Fibroblast of mammary gland (primary cell): ENCODE data around the gene CD300A.

ENCODE experiments used
- DNase-seq: peaks from one replicate; pipeline ENCODE4 v3.0.0-alpha.2; 2010; ENCODE audit warnings: low read depth
- H3K4me3 ChIP-seq: 2 replicates; pipeline ENCODE4 v1.5.1; 2011; ENCODE audit warnings: low read depth, mild to moderate bottlenecking, low read length, moderate library complexity; ENCODE audit not compliant: control insufficient read depth
- TF ChIP-seq, protein P1 (sequence below): conservative IDR thresholded peaks from 2 replicates; pipeline ENCODE4 v1.5.1; 2011; ENCODE audit warnings: low read depth, low read length, inconsistent platforms; ENCODE audit not compliant: control insufficient read depth, insufficient read depth

Gene CD300A

DNA sequence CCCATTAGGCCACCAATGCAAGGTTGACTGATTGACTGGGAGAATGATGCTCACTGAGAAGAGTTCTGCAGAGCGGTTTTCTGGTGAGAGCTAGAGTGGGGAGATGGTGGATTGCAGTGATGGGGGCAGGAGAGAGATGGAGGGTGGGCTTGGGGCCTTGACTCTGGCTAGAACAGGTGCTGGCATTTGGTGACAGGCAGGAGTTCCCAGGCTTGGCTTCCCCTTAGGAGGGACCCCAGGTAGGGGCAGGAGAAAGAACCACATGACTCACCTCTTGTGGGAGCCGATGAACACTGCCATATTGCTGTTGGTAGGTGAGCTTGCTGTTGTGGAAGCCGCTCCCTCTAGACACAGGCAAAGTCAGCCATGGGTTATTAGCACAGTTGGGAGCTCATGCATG, 56.9 kb downstream of the CD300A start:
- no peak overlapping the region for H3K4me3 ChIP-seq
- TF ChIP-seq, protein P1, sequence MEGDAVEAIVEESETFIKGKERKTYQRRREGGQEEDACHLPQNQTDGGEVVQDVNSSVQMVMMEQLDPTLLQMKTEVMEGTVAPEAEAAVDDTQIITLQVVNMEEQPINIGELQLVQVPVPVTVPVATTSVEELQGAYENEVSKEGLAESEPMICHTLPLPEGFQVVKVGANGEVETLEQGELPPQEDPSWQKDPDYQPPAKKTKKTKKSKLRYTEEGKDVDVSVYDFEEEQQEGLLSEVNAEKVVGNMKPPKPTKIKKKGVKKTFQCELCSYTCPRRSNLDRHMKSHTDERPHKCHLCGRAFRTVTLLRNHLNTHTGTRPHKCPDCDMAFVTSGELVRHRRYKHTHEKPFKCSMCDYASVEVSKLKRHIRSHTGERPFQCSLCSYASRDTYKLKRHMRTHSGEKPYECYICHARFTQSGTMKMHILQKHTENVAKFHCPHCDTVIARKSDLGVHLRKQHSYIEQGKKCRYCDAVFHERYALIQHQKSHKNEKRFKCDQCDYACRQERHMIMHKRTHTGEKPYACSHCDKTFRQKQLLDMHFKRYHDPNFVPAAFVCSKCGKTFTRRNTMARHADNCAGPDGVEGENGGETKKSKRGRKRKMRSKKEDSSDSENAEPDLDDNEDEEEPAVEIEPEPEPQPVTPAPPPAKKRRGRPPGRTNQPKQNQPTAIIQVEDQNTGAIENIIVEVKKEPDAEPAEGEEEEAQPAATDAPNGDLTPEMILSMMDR: no peak
- no peak for DNase-seq

DNA sequence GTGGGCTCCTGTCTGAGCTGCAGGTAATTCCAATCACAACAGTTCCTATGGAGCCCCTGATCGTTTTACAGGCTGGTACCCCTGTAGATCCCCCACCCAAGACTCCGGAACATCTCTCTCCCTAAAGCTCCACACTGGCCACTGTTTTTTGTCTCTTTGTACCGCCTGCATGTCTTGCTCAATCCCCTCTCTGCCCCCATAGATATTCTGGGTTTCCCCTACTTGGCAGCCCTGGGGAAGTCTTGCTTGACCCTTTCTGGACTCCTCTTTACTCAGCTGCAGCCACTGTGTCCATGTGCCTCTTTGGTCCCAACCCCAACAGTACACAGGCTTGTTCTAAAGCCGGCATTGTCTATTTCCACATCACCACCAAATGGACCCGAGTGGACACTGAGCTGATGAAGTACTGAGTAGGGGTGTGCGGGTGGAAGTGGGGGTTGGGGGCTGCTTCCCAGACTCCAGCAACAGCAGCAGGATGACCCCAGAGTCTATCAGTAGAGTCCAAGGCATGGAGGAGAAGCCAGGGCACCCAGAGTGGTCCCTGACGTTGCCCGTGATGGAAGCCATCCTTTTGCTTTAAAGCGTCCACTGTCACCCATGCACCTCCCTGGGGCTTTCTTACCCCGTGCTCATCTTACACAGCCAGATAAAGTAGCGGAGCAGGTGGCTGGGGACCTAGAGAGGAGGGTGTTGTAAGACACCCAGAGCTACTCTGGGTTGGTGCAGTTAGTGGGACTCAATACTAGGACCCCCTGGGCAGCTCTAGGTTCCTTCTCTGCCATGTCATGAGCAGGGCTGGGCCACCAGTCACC, 58.4 kb downstream of the CD300A start:
- no peak overlapping the region for H3K4me3 ChIP-seq
- TF ChIP-seq, protein P1: no peak
- no peak for DNase-seq

DNA sequence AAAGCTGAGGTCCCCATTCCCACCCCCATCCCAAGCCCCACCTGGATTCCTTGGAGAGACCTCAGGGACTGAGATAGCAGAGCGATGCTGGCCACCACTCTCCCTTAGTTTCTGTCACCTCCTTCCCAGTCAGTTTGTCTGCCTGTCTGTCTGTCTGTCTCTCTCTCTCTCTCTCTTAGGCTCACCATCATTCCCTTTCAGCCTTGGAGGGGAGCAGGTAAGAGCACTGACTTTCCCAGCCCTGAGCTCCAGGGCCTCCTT, 59.0 kb downstream of the CD300A start:
- TF ChIP-seq, protein P1: no peak
- no peak overlapping the region for H3K4me3 ChIP-seq
- DNase-seq: no peak

DNA sequence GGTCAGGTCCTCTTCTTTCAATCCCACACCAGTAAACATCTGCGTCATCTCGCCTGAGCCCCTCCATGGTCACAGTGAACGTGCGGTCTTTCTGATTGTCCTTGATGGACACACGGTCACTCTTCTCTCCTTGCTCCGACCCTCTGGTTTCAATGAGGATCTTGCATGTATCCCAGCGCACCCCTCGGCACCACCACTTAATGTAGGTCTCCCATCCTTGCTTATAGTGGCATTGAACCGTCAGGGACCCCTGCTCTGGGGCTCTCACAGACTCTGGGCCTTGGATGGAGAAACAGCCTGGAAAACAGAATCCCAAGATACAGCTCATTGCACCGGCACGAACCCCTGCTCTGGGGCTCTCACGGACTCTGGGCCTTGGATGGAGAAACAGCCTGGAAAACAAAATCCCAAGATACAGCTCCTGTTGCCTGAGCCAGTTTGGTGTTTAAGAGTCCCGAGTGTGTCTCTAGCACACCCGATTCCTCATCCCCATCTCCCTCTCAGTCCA, 59.4 kb downstream of the CD300A start:
- no peak overlapping the region for H3K4me3 ChIP-seq
- DNase-seq: no peak
- TF ChIP-seq, protein P1: no peak

DNA sequence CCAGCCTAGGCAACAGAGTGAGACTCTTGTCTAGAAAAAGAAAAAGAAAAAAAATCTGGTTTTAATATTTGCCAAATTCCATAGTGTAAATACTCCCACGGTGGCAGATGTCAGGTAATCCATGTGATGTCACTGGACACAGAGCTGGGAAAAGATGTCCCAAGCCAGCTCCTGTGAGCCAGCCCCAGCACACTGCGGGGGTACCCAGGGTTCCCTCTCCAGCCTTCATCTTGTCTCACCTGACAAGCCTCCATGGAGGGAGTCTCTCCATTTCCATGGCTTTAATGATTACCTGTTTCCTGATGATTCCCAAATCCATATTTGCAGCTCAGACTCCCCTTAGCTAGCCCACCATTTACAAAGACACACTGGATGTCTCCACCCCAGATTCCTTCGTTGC, 60.2 kb downstream of the CD300A start:
- TF ChIP-seq, protein P1: no peak
- no peak overlapping the region for H3K4me3 ChIP-seq
- DNase-seq: no peak

DNA sequence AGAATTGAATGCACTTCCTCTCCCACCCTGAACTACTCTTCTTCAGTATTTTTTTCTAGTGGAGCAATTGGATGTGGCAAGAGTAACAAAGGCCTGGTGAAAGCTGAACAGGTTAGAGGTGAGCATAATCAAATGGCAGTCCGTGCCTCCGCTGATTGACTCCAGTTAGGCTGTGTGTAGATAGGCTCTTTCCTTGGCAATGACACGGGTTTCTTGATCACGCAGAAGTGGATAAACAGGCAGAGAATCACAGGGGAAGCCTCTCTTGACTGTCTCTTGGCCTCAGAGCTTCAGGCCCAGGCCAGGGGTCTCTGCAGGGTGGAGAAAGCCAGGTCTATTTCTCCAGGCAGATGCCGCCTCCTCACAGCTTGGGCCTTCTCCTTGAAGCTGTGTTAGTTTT, 60.6 kb downstream of the CD300A start:
- no peak for DNase-seq
- H3K4me3 ChIP-seq: no peak overlapping the region
- TF ChIP-seq, protein P1: no peak
